ENCODE measurements around the gene PIK3AP1. TPM values are rescaled to one million over a fixed set of nuclear protein-coding genes. Genes with fewer than 3 reads are reported as not detected.

The PIK3AP1 gene
- total RNA-seq, 1 donor from 2014 or later = 5.9 TPM

DNA sequence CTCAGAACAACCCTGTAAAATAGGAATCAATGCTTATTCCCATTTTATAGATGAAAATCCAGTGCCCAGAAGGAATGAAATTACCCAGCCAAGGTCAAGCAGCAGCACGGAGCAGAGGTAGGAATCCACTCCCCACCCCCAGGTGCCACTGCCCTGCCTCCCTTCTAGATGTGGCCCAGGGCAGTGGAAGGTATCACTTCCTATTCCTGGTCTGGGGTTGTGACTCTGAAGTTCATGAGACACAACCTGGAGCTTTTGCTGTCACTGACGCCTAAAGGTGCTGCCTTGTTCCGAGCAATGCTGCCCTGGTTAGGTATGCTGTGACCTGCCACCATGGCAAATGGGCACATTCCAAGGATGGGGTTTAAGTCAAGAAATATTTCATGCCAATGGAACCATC lies 53.6 kb downstream of the PIK3AP1 start:
- TF ChIP-seq, protein P1, sequence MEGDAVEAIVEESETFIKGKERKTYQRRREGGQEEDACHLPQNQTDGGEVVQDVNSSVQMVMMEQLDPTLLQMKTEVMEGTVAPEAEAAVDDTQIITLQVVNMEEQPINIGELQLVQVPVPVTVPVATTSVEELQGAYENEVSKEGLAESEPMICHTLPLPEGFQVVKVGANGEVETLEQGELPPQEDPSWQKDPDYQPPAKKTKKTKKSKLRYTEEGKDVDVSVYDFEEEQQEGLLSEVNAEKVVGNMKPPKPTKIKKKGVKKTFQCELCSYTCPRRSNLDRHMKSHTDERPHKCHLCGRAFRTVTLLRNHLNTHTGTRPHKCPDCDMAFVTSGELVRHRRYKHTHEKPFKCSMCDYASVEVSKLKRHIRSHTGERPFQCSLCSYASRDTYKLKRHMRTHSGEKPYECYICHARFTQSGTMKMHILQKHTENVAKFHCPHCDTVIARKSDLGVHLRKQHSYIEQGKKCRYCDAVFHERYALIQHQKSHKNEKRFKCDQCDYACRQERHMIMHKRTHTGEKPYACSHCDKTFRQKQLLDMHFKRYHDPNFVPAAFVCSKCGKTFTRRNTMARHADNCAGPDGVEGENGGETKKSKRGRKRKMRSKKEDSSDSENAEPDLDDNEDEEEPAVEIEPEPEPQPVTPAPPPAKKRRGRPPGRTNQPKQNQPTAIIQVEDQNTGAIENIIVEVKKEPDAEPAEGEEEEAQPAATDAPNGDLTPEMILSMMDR (IDR thresholded peaks at IDR 0.05) = no peak
- no peaks in the 10 kb centered on the region for H3K9me3 ChIP-seq

DNA sequence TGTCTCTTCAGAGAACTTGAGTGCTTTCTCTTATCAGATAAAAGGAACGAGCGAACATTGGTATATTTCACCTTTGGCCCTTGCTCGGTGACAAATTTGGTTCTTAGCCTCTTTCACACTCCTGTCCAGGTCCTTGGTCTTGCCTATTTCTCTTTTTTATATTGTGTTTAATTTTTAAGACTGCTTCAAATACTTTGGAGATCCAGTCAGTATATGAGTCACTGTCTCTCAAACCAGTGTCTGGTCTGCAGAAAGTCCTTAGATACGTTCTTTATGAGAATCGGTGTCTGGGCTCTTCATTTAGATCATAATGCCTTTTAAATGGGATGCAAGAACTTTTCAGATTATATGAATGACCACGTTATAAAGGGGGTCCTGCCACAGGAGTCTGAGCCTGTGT lies 55.0 kb downstream of the PIK3AP1 start:
- TF ChIP-seq, protein P1 (IDR thresholded peaks at IDR 0.05) = no peak

More for the DNA sequence above, 53.6 kb downstream of the PIK3AP1 start:
- Histone ChIP-seq H3K4me1 (no peaks in the 10 kb centered on the region), H3K36me3 (no peaks in the 10 kb centered on the region), H3K27me3 (no peaks in the 10 kb centered on the region), H3K4me3 (no peak overlapping the region), H3K27ac (no peak overlapping the region)
- DNase-seq (ENCODE audit: low spot score in 2 of 2) = no peak
- intact Hi-C loops (cut with DNase I) = no loop called here

DNA sequence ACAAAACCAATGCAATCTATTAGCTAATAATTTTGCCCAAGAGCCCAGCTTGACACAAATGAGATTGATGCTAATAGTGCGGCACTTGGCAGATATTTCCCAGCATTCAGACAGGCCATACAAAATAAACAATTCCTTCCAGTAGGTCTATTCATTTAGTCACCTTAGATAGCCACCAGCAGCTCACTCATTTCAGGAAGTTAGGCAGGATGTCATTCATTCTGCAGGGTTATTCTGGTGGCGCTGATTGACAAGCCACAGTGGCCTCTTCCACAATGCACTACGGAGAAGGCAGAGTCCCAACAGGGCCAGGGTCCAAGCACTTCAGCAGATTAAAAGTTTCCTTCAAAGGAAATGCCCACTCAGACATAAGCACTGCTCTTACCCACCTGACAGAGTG lies 55.8 kb downstream of the PIK3AP1 start:
- H3K27me3 ChIP-seq = no peaks in the 10 kb centered on the region
- no peaks in the 10 kb centered on the region for H3K4me1 ChIP-seq
- DNase-seq (ENCODE audit: low spot score in 2 of 2) = no peak
- no peaks in the 10 kb centered on the region for H3K9me3 ChIP-seq
- intact Hi-C loops (cut with DNase I) = no loop called here
- H3K36me3 ChIP-seq = no peaks in the 10 kb centered on the region
- H3K27ac ChIP-seq = no peak overlapping the region
- TF ChIP-seq, protein P1 (IDR thresholded peaks at IDR 0.05) = no peak
- H3K4me3 ChIP-seq = no peak overlapping the region

More for the DNA sequence above, 55.0 kb downstream of the PIK3AP1 start:
- H3K27me3 ChIP-seq = no peaks in the 10 kb centered on the region
- intact Hi-C loops (cut with DNase I) = no loop called here
- no peak overlapping the region for H3K4me3 ChIP-seq
- no peaks in the 10 kb centered on the region for H3K4me1 ChIP-seq
- no peaks in the 10 kb centered on the region for H3K36me3 ChIP-seq
- no peaks in the 10 kb centered on the region for H3K9me3 ChIP-seq
- no peak overlapping the region for H3K27ac ChIP-seq
- no peak for DNase-seq (ENCODE audit: low spot score in 2 of 2)

DNA sequence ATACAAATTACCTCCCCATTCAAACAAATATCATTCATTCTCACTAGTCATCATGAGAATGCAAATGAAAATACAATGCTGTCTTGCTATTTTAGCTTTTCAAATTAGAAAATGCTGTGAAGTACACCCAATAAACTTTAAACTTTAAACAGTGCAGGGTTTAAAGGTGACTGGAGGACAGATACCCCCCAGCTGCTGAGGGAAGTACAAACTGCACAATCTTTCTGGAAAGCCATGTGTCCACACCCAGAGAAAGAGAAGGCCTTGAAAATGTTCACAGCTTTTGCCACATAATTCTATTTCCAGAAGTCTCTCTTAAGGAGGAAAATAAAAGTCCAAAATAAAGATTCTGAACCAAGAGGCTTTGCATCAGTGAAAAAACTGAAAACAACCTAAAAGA lies 56.5 kb downstream of the PIK3AP1 start:
- TF ChIP-seq, protein P1 (IDR thresholded peaks at IDR 0.05) = no peak
- no peaks in the 10 kb centered on the region for H3K4me1 ChIP-seq
- DNase-seq (ENCODE audit: low spot score in 2 of 2) = no peak

DNA sequence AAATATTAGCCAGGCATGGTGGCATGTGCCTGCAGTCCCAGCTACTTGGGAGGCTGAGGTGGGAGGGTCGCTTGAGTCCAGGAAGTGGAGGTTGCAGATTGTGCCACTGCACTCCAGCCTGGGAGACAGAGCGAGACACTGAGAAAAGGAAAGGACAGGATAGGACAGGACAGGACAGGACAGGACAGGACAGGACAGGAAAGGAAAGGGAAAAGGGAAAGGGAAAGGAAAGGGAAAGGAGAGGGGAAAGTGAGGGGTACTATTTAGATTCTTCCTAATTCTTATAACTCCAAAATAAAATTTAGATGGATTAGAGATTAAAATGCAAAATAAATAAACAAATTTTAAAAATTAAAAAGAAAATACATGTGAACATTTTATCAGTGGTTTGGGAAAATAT lies 58.7 kb downstream of the PIK3AP1 start:
- no peak for DNase-seq (ENCODE audit: low spot score in 2 of 2)
- H3K36me3 ChIP-seq = no peaks in the 10 kb centered on the region
- no peaks in the 10 kb centered on the region for H3K9me3 ChIP-seq
- intact Hi-C loops (cut with DNase I) = no loop called here
- H3K4me3 ChIP-seq = no peak overlapping the region
- no peak overlapping the region for H3K27ac ChIP-seq
- no peaks in the 10 kb centered on the region for H3K4me1 ChIP-seq
- H3K27me3 ChIP-seq = no peaks in the 10 kb centered on the region
- TF ChIP-seq, protein P1 (IDR thresholded peaks at IDR 0.05) = no peak

More for the DNA sequence above, 56.5 kb downstream of the PIK3AP1 start:
- intact Hi-C loops (cut with DNase I) = no loop called here
- Histone ChIP-seq H3K27ac (no peak overlapping the region), H3K9me3 (no peaks in the 10 kb centered on the region), H3K27me3 (no peaks in the 10 kb centered on the region), H3K4me3 (no peak overlapping the region), H3K36me3 (no peaks in the 10 kb centered on the region)

DNA sequence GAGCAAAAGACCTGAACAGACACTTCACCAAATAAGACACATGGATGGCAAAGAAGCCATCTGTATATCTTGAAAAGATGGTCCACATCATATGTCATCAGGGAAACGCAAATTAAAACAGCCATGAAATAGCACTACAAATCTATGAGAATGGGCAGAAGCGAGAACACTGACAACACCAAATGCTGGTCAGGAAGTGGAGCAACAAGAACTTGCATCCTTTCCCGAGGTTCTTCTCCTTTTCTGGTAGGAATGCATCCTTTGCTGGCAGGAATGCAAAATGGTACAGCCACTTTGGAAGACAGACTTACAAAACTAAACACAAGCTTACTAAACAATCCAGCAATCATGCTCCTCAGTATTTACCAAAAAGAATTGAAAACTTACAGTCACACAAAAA lies 60.0 kb downstream of the PIK3AP1 start:
- TF ChIP-seq, protein P1 (IDR thresholded peaks at IDR 0.05) = no peak
- DNase-seq (ENCODE audit: low spot score in 2 of 2) = no peak
- intact Hi-C loops (cut with DNase I) = no loop called here
- no peaks in the 10 kb centered on the region for H3K4me1 ChIP-seq
- H3K27ac ChIP-seq = no peak overlapping the region
- H3K4me3 ChIP-seq = no peak overlapping the region
- no peaks in the 10 kb centered on the region for H3K27me3 ChIP-seq
- no peaks in the 10 kb centered on the region for H3K36me3 ChIP-seq
- H3K9me3 ChIP-seq = no peaks in the 10 kb centered on the region
